Left lobe of liver (tissue), 2 donors: ENCODE results near the gene CELSR1. TPM values are rescaled to one million over a fixed set of nuclear protein-coding genes. Genes with fewer than 3 reads are reported as not detected.

Source experiments
- ATAC-seq: fragments of 200-7000 bp; cut with Tn5 transposase; one replicate; pipeline ENCODE4 v1.9.1; 2020; ENCODE audit warnings: mild to moderate bottlenecking, moderate library complexity
- DNase-seq: peaks from one replicate; pipeline ENCODE4 v3.0.0-alpha.2; 2020; ENCODE audit warnings: low spot score
- total RNA-seq: library from RNA; stranded (reverse); gene quantifications from one replicate; pipeline ENCODE4 v1.2.1, GENCODE V29; 2021
- donor health status: DM: no; HTN: no; CAD: no; lungs with moderate emphysema.
- donor health status: DM: no; HTN: yes; CAD: no.

The CELSR1 gene
- total RNA-seq, 1 donor from 2014 or later, result 8.4 TPM

GRCh38 chr22:46429325-46429853 is 108.0 kb downstream of the CELSR1 start:
- ATAC-seq (no peak), DNase-seq (no peak)

GRCh38 chr22:46428602-46429324 is 108.7 kb downstream of the CELSR1 start:
- ATAC-seq (no peak), DNase-seq (no peak)

GRCh38 chr22:46428171-46428570 is 109.2 kb downstream of the CELSR1 start:
- ATAC-seq, result no peak
- no peak for DNase-seq

GRCh38 chr22:46425016-46425415 is 112.4 kb downstream of the CELSR1 start:
- ATAC-seq (no peak), DNase-seq (no peak)

GRCh38 chr22:46424496-46424895 is 112.9 kb downstream of the CELSR1 start:
- no peak for DNase-seq
- no peak for ATAC-seq

GRCh38 chr22:46422896-46423295 is 114.5 kb downstream of the CELSR1 start:
- DNase-seq (peak; percentile 54), ATAC-seq (peak; percentile 97)

- DNase-seq, result no peak
Measured at GRCh38 chr22:46421267-46421666, 116.2 kb downstream of the CELSR1 start.

GRCh38 chr22:46419754-46420571 is 117.5 kb downstream of the CELSR1 start:
- ATAC-seq (no peak), DNase-seq (no peak)

More at GRCh38 chr22:46421267-46421666, 116.2 kb downstream of the CELSR1 start:
- ATAC-seq, result no peak

GRCh38 chr22:46418827-46419226 is 118.6 kb downstream of the CELSR1 start:
- DNase-seq (no peak), ATAC-seq (no peak)

- DNase-seq (no peak), ATAC-seq (no peak)
Measured at GRCh38 chr22:46417769-46418168, 119.7 kb downstream of the CELSR1 start.

GRCh38 chr22:46416891-46417580 is 120.4 kb downstream of the CELSR1 start:
- DNase-seq (no peak), ATAC-seq (no peak)

- DNase-seq (no peak), ATAC-seq (no peak)
Measured at GRCh38 chr22:46416520-46416871, 120.9 kb downstream of the CELSR1 start.

GRCh38 chr22:46415776-46416519 is 121.5 kb downstream of the CELSR1 start:
- ATAC-seq (no peak), DNase-seq (no peak)

- no peak for ATAC-seq
- no peak for DNase-seq
Measured at GRCh38 chr22:46414704-46415103, 122.7 kb downstream of the CELSR1 start.

GRCh38 chr22:46413725-46414379 is 123.6 kb downstream of the CELSR1 start:
- DNase-seq, result no peak
- no peak for ATAC-seq

GRCh38 chr22:46411347-46411746 is 126.1 kb downstream of the CELSR1 start:
- ATAC-seq (no peak), DNase-seq (no peak)

- no peak for DNase-seq
- no peak for ATAC-seq
Measured at GRCh38 chr22:46410291-46410808, 127.1 kb downstream of the CELSR1 start.

- DNase-seq (no peak), ATAC-seq (no peak)
Measured at GRCh38 chr22:46409631-46410210, 127.7 kb downstream of the CELSR1 start.
